ENCODE results near the gene MLLT3.
"Not testable (repeated sequence)": the region's sequence is repeated elsewhere in the genome, so short reads cannot be mapped to it uniquely, and the experiment has no call there.

MLLT3 gene

DNA sequence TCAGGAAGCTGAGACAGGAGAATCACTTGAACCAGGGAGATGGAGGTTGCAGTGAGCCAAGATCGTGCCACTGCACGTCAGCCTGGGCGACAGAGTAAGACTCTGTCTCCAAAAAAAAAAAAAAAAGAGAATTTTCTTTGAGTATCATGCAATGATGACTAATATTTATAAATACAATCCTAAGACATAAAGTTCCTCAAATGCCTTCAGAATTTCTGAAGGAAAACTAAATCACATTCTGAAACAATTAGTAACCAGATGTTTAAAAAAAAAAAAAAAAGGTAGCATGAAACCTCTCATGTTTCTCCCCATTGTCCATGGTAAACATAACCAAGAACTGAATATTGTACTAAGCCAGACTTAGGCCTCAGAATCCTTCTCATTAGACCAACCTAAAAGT is 23.1 kb downstream of the MLLT3 start:
- DNase-seq (ENCODE audit: extremely low read depth in 1 of 2, low read depth in 1 of 2) = no peak

DNA sequence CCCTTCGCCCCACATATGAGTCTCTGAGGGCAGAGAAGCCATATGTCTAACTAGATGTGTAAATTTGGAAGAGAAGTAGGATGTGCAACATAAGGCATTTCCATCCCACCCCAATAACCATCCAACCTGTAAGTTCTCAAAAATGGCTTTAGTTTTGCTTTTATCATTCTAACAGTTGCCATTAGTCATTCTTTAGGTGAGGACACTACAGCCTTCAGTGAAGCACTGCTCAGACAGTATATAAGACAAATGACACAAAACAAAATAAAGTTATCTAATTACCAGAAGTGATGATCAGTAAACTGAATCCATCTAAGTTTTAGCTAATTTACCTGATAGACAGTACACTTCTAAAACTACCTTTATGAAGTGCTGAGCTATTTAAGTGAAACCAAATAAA is 23.9 kb downstream of the MLLT3 start:
- DNase-seq (ENCODE audit: extremely low read depth in 1 of 2, low read depth in 1 of 2) = no peak

GRCh38 chr9:20597862-20598261 is 24.4 kb downstream of the MLLT3 start:
- no peak for DNase-seq (ENCODE audit: extremely low read depth in 1 of 2, low read depth in 1 of 2)

DNA sequence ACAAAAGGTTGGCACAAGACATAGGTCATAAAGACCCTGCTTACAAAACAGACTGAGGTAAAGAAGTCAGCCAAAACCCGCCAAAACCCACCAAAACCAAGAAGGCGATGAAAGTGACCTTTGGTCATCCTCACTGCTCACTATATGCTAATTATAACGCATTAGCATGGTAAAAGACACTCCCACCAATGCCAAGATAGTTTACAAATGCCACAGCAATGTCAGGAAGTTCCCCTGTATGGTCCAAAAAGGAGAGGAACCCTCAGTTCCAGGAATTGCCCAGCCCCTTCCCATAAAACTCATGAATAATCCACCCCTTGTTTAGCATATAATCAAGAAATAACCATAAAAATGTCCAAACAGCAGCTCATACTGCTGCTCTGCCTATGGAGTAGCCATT is 27.7 kb downstream of the MLLT3 start:
- no peak for DNase-seq (ENCODE audit: extremely low read depth in 1 of 2, low read depth in 1 of 2)

DNA sequence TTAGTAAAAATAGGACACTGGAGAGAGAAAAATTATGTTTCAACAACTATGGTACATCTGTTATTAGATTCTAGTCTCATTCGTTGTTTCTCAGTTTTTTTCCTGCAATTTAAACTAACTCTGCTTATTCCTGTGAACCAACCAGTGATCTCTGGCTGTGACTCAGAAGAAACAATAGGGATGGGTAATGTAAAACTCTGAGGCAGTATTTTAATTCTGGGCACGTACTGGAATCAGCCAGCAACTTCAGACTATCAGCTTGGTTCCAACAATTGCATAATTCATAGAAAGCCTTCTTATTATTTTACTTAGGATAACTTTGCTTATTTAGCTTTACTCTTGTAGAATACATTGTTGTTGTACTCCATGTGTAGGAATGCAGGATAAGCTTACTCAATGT is 28.8 kb downstream of the MLLT3 start:
- no peak for DNase-seq (ENCODE audit: extremely low read depth in 1 of 2, low read depth in 1 of 2)

- DNase-seq (ENCODE audit: extremely low read depth in 1 of 2, low read depth in 1 of 2) = no peak
Measured at GRCh38 chr9:20593105-20593504, 29.2 kb downstream of the MLLT3 start.

DNA sequence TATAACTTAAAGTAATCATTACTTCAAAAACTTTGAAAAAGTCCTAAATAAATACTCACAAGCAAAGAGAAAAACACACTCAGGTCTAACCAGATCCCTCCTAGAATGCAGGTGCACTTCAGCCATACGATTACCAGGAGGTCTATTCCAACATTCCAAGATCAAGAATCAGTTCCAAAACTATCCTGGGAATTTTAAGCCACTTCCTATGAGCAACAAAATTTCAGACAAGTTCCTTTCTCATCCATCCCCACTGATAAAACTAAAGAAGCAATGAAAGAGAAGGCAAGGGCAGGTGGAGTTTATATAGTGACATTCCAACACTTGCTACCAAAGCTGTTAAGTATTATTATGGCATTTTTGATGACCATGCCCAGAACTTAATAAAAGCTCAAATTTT is 29.6 kb downstream of the MLLT3 start:
- no peak for DNase-seq (ENCODE audit: extremely low read depth in 1 of 2, low read depth in 1 of 2)

- DNase-seq (ENCODE audit: extremely low read depth in 1 of 2, low read depth in 1 of 2) = no peak
Measured at GRCh38 chr9:20591223-20591622, 31.1 kb downstream of the MLLT3 start.

- no peak for DNase-seq (ENCODE audit: extremely low read depth in 1 of 2, low read depth in 1 of 2)
Measured at GRCh38 chr9:20584968-20585643, 37.2 kb downstream of the MLLT3 start.

GRCh38 chr9:20583088-20583487 is 39.2 kb downstream of the MLLT3 start:
- DNase-seq (ENCODE audit: extremely low read depth in 1 of 2, low read depth in 1 of 2) = not testable (repeated sequence)

DNA sequence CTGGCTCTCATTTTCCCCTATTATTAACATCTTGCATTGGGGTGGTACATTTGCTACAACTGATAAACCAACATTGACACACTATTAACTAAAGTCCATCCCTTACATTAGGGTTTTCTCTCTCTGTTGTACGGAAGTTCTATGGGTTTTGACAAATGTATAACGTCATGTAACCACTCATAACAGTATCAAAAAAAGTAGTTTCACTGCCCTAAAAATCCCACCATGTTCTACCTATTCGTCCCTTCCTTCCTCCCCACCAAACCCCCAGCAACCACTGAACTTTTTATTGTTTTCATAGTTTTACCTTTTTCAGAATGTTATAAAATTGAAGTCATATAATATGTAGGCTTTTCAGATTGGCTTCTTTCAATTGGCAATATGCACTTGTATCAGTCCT is 40.1 kb downstream of the MLLT3 start:
- DNase-seq (ENCODE audit: extremely low read depth in 1 of 2, low read depth in 1 of 2) = no peak

GRCh38 chr9:20580673-20581072 is 41.6 kb downstream of the MLLT3 start:
- DNase-seq (ENCODE audit: extremely low read depth in 1 of 2, low read depth in 1 of 2) = no peak

GRCh38 chr9:20579524-20580314 is 42.6 kb downstream of the MLLT3 start:
- no peak for DNase-seq (ENCODE audit: extremely low read depth in 1 of 2, low read depth in 1 of 2)

DNA sequence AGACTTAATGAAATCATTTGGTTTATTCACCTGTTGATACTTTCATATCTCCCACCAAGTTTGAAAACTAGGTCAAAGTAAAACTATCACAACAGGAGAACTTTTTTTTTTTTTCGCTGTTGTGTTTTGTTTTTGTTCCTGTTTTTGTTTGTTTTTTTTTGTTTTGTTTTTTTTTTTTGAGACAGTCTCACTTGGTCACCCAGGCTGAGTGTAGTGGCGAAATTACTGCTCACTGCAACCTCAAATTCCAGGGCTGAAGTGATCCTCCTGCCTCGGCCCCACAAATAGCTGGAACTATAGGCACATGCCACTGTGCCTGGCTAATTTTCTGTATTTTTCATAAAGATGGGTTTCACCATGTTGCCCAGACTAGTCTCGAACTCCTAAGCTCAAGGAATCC is 49.3 kb downstream of the MLLT3 start:
- no peak for DNase-seq (ENCODE audit: extremely low read depth in 1 of 2, low read depth in 1 of 2)

DNA sequence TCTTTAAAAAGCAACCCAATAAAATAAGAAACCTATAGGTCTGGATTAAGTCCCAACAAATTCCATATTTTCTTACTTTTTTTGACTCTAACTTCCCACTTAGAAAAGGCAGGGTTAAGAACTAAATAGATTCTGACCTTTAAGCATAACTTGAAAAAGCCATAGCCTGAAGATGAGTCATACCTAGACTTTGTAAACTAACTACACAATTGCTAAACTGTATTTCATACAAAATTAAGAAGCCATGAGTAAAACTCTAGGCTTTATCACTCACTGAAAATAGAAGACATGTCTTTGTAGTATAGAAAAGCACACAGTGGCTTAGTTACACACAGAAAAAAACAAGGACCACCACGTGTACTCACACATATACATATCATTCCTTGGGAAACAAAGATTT is 51.5 kb downstream of the MLLT3 start:
- no peak for DNase-seq (ENCODE audit: extremely low read depth in 1 of 2, low read depth in 1 of 2)

- DNase-seq (ENCODE audit: extremely low read depth in 1 of 2, low read depth in 1 of 2) = no peak
Measured at GRCh38 chr9:20570087-20570486, 52.2 kb downstream of the MLLT3 start.

GRCh38 chr9:20569525-20569924 is 52.8 kb downstream of the MLLT3 start:
- DNase-seq (ENCODE audit: extremely low read depth in 1 of 2, low read depth in 1 of 2) = no peak

DNA sequence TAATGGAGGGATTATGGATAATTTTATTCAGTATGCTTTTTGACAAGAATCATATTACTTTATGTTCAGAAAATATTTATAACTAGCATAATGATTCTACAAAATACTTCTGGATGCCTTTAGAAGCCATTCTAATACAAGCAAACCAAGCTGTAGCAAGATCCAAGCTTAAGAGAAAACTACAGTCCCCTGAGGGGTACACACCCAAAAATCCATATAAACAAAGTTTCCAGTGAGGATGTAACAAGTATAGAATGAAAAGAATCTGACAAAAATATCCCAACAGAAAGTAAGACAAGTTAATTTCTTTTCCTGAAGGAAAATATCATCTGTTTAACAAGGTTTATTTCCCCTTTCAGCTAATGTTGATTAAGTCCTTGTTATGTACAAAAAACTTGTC is 53.9 kb downstream of the MLLT3 start:
- DNase-seq (ENCODE audit: extremely low read depth in 1 of 2, low read depth in 1 of 2) = no peak

DNA sequence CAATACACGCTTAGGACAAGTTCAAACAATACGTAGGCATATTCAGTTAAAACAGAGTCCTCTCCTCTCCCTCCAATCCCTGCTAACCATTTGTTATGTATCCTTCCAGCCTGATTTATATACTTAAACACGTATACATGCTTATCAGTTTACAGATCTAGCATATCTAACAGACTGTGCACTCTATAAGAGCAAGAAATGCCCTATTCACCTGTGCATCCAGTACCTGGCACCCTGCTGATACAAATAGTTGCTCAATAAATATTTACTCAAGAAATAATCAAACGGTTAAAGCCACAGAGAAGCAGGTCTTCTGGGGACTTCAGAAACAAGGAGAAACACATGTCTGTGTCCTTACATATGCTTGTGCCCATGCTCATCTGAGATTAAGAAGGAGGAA is 55.9 kb downstream of the MLLT3 start:
- no peak for DNase-seq (ENCODE audit: extremely low read depth in 1 of 2, low read depth in 1 of 2)

DNA sequence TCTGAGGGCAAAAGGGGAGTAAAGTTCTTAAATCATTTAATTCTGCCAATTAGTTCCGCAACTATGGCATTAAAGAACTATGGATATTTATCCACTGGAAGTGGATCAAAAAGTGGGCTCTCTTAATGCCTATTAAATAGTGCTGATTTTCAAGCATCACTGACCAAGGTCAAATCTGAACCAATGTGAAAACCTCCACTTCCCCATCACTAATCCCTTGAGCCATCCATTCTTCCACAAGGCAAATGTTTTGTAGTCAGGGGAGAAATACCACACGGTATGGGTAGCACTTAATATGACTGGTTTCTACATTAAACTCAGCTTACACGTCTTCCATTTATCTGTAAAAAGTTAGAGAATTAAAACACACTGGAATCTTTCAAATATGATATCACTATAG is 57.6 kb downstream of the MLLT3 start:
- DNase-seq (ENCODE audit: extremely low read depth in 1 of 2, low read depth in 1 of 2) = no peak

- no peak for DNase-seq (ENCODE audit: extremely low read depth in 1 of 2, low read depth in 1 of 2)
Measured at GRCh38 chr9:20563917-20564316, 58.4 kb downstream of the MLLT3 start.

DNA sequence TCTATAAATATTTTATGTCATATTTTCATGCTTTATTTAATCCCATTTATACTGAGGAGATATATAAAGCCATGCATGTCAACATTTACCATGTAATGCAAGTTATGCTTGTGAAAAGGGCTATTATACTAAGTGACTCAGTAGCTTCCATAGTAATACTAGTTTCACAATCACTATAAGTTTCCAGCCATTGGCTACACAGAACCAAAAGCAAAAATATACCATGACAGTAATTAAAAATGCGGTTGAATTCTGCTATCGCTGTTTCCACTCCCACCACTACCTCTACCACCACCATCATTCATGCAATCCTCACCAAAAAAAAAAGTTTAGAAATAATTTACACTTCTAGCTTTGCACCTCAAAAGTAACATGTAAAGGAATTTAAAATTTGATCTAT is 60.2 kb downstream of the MLLT3 start:
- no peak for DNase-seq (ENCODE audit: extremely low read depth in 1 of 2, low read depth in 1 of 2)

DNA sequence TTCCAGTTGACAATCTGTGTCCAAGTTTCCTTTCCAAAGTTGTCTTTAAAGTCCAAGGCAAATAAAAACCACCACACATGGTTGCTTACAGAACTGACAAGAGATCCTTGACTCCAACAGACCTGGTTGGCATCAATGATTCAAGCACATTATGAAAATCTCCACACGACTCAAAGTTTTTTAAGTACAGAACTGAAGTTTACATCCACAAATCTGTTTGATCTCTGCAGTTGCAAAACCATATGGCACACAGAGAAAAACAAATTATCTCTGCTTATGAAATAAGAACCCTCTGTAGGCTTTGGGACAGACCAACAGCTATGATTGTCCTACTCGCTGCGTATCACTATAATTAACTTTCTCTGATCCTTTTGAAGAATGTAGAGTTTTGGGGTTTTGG is 60.8 kb downstream of the MLLT3 start:
- no peak for DNase-seq (ENCODE audit: extremely low read depth in 1 of 2, low read depth in 1 of 2)

All from stimulated activated CD8-positive, alpha-beta memory T cell treated with anti-CD3 and anti-CD28 coated beads, Interleukin-7, amount 100 ng/mL, for 48 hours (primary cell).